Stimulated activated CD8-positive, alpha-beta memory T cell treated with anti-CD3 and anti-CD28 coated beads, Interleukin-2, amount 100 ng/mL, for 48 hours (primary cell): ENCODE measurements around the gene PRR36.

Experiments used
- DNase-seq, 2 donors: peaks; one replicate each; pipeline ENCODE4 v3.0.0-alpha.2; 2020; ENCODE audit warnings: low read depth in 2 of 2

The PRR36 gene

GRCh38 chr19:7872306-7873204 lies 1.6 kb downstream of the PRR36 start:
- DNase-seq: no peak

- peak; percentile 76 to 87 for DNase-seq
These were observed 2.5 kb downstream of the PRR36 start for GRCh38 chr19:7871437-7872305.

GRCh38 chr19:7870571-7871436 lies 3.4 kb downstream of the PRR36 start:
- peak; percentile 43 to 61 for DNase-seq

- DNase-seq: peak in 1 of 2 donors; percentile 48
These were observed 4.2 kb downstream of the PRR36 start for GRCh38 chr19:7869910-7870511.

- DNase-seq: peak; percentile 59 to 71
These were observed 4.7 kb downstream of the PRR36 start for GRCh38 chr19:7869453-7869909.

GRCh38 chr19:7868671-7869452 lies 5.3 kb downstream of the PRR36 start:
- peak; percentile 68 to 76 for DNase-seq

GRCh38 chr19:7868326-7868670 lies 5.9 kb downstream of the PRR36 start:
- DNase-seq: no peak

- no peak for DNase-seq
These were observed 6.9 kb downstream of the PRR36 start for GRCh38 chr19:7867092-7867844.

GRCh38 chr19:7866399-7867091 lies 7.6 kb downstream of the PRR36 start:
- no peak for DNase-seq

- no peak for DNase-seq
These were observed 8.8 kb downstream of the PRR36 start for GRCh38 chr19:7865262-7865911.

GRCh38 chr19:7864690-7865074 lies 9.5 kb downstream of the PRR36 start:
- DNase-seq: no peak

GRCh38 chr19:7863971-7864689 lies 10.1 kb downstream of the PRR36 start:
- no peak for DNase-seq

GRCh38 chr19:7863157-7863970 lies 10.8 kb downstream of the PRR36 start:
- DNase-seq: no peak

- DNase-seq: peak; percentile 72 to 77
These were observed 11.7 kb downstream of the PRR36 start for GRCh38 chr19:7862413-7862951.

- DNase-seq: no peak
These were observed 12.4 kb downstream of the PRR36 start for GRCh38 chr19:7861619-7862412.
